Dedifferentiated amniotic fluid mesenchymal stem cell (primary cell): ENCODE data around the gene CARMIL3.
A peak's percentile ranks its signal among the peaks of the same experiment; 100 is the strongest.

Experiments used
- DNase-seq: peaks from one replicate; pipeline ENCODE4 v3.0.0-alpha.2; 2016; ENCODE audit errors: extremely low spot score

The CARMIL3 gene

GRCh38 chr14:24078146-24078545 is 26.3 kb downstream of the CARMIL3 start:
- DNase-seq, result no peak

- DNase-seq, result no peak
Measured at GRCh38 chr14:24079491-24080141, 27.8 kb downstream of the CARMIL3 start.

- no peak for DNase-seq
Measured at GRCh38 chr14:24080142-24080530, 28.3 kb downstream of the CARMIL3 start.

- no peak for DNase-seq
Measured at GRCh38 chr14:24080888-24081738, 29.3 kb downstream of the CARMIL3 start.

- DNase-seq, result no peak
Measured at GRCh38 chr14:24081739-24082211, 30.0 kb downstream of the CARMIL3 start.

- DNase-seq, result no peak
Measured at GRCh38 chr14:24082411-24083080, 30.7 kb downstream of the CARMIL3 start.

GRCh38 chr14:24083462-24083861 is 31.7 kb downstream of the CARMIL3 start:
- DNase-seq, result no peak

GRCh38 chr14:24084440-24084839 is 32.6 kb downstream of the CARMIL3 start:
- no peak for DNase-seq

- no peak for DNase-seq
Measured at GRCh38 chr14:24085215-24085614, 33.4 kb downstream of the CARMIL3 start.

- no peak for DNase-seq
Measured at GRCh38 chr14:24086193-24086955, 34.6 kb downstream of the CARMIL3 start.

- no peak for DNase-seq
Measured at GRCh38 chr14:24087004-24087403, 35.2 kb downstream of the CARMIL3 start.

- DNase-seq, result no peak
Measured at GRCh38 chr14:24088095-24088494, 36.3 kb downstream of the CARMIL3 start.

GRCh38 chr14:24089890-24090289 is 38.1 kb downstream of the CARMIL3 start:
- DNase-seq, result no peak

GRCh38 chr14:24092110-24092504 is 40.3 kb downstream of the CARMIL3 start:
- DNase-seq, result no peak

- DNase-seq, result no peak
Measured at GRCh38 chr14:24092505-24093206, 40.8 kb downstream of the CARMIL3 start.

- no peak for DNase-seq
Measured at GRCh38 chr14:24093207-24093900, 41.5 kb downstream of the CARMIL3 start.

GRCh38 chr14:24093901-24094840 is 42.4 kb downstream of the CARMIL3 start, which contains the start of gene PCK2:
TSS of gene PCK2 (plus strand) at chr14:24094311. CDS start at chr14:24094406, 95 bp downstream.
- peak; percentile 93 for DNase-seq

- DNase-seq, result no peak
Measured at GRCh38 chr14:24094841-24095270, 43.0 kb downstream of the CARMIL3 start.
